Stimulated activated CD8-positive, alpha-beta memory T cell treated with anti-CD3 and anti-CD28 coated beads, Interleukin-7, amount 100 ng/mL, for 4 hours (primary cell): ENCODE data around the gene HYLS1.

Experiments
- DNase-seq, 2 donors: peaks; one replicate each; pipeline ENCODE4 v3.0.0-alpha.2; 2020; ENCODE audit warnings: low read depth in 2 of 2

Gene HYLS1

GRCh38 chr11:125948278-125949051, 61.0 kb downstream of the HYLS1 start:
- DNase-seq: no peak

- DNase-seq: no peak
Observed at GRCh38 chr11:125949271-125950177, 62.1 kb downstream of the HYLS1 start.

GRCh38 chr11:125950178-125950490, 62.7 kb downstream of the HYLS1 start:
- no peak for DNase-seq
